ENCODE data around the gene RAB39A.
"Not testable (repeated sequence)": the region's sequence is repeated elsewhere in the genome, so short reads cannot be mapped to it uniquely, and the experiment has no call there.

- TF ChIP-seq, protein P1, sequence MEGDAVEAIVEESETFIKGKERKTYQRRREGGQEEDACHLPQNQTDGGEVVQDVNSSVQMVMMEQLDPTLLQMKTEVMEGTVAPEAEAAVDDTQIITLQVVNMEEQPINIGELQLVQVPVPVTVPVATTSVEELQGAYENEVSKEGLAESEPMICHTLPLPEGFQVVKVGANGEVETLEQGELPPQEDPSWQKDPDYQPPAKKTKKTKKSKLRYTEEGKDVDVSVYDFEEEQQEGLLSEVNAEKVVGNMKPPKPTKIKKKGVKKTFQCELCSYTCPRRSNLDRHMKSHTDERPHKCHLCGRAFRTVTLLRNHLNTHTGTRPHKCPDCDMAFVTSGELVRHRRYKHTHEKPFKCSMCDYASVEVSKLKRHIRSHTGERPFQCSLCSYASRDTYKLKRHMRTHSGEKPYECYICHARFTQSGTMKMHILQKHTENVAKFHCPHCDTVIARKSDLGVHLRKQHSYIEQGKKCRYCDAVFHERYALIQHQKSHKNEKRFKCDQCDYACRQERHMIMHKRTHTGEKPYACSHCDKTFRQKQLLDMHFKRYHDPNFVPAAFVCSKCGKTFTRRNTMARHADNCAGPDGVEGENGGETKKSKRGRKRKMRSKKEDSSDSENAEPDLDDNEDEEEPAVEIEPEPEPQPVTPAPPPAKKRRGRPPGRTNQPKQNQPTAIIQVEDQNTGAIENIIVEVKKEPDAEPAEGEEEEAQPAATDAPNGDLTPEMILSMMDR (IDR thresholded peaks at IDR 0.05): not testable (repeated sequence)
- not testable (repeated sequence) for TF ChIP-seq POLR2A (IDR thresholded peaks at IDR 0.05)
These were observed 20.1 kb downstream of the RAB39A start for GRCh38 chr11:107948328-107948727.

Data from esophagus squamous epithelium (tissue), 4 donors.